Caco-2 (cell line): Measurements from ENCODE around the gene LEMD1. TPM values are rescaled to one million over a fixed set of nuclear protein-coding genes. Genes with fewer than 3 reads are reported as not detected.

ENCODE experiments used
- BruUV-seq: library from RNA; stranded (reverse); fragments of 400-500 nt; replicated peaks from 2 replicates; lab custom pipeline; 2021; lab: Mats Ljungman, UMichigan
- CTCF ChIA-PET: fragments of 300-600 bp; sonication (Branson Sonifier 250); formaldehyde crosslinking; loops from one replicate; lab custom pipeline; 2022; ENCODE audit warnings: antibody characterized with exemption; lab: Charles Lee
- POLR2A ChIA-PET: fragments of 300-600 bp; sonication (Branson Sonifier 250); formaldehyde crosslinking; loops from one replicate; lab custom pipeline; 2022; ENCODE audit warnings: antibody characterized with exemption; lab: Charles Lee
- DNase-seq, 2 experiments: peaks; one replicate each; pipeline versions ENCODE4 v3.0.0 to v3.0.0-alpha.2; 2020 to 2022
- H3K27me3 ChIP-seq: replicated peaks from 2 replicates; pipeline ENCODE4 v1.6.0; 2011; ENCODE audit warnings: low read length; ENCODE audit not compliant: control insufficient read depth, insufficient read depth
- H3K36me3 ChIP-seq: 2 replicates; pipeline ENCODE4 v1.5.1; 2011; ENCODE audit warnings: low read length; ENCODE audit not compliant: control insufficient read depth, insufficient read depth
- H3K4me1 ChIP-seq: fragments of 250-450 bp; sonication (Bioruptor Pico); 2 replicates; pipeline ENCODE4 v1.5.1; 2020; ENCODE audit warnings: mild to moderate bottlenecking
- H3K4me3 ChIP-seq: 2 replicates; pipeline ENCODE4 v1.5.1; 2011; ENCODE audit warnings: low read depth, mild to moderate bottlenecking, control low read depth, low read length
- H3K9me3 ChIP-seq: fragments of 250-450 bp; sonication (Bioruptor Pico); 2 replicates; pipeline ENCODE4 v1.5.1; 2020; ENCODE audit warnings: mild to moderate bottlenecking, moderate library complexity
- H3K27ac Mint-ChIP-seq: one replicate; pipeline ENCODE4 v1.8.0; 2022; ENCODE audit warnings: mixed read lengths; ENCODE audit not compliant: unreplicated experiment
- H3K27me3 Mint-ChIP-seq: one replicate; pipeline ENCODE4 v1.8.0; 2022; ENCODE audit warnings: mixed read lengths; ENCODE audit not compliant: insufficient read depth, unreplicated experiment
- H3K36me3 Mint-ChIP-seq: one replicate; pipeline ENCODE4 v1.8.0; 2022; ENCODE audit warnings: mild to moderate bottlenecking, mixed read lengths; ENCODE audit not compliant: insufficient read depth, unreplicated experiment
- H3K4me1 Mint-ChIP-seq: one replicate; pipeline ENCODE4 v1.8.0; 2022; ENCODE audit warnings: low read depth, mixed read lengths; ENCODE audit not compliant: unreplicated experiment
- H3K4me3 Mint-ChIP-seq: one replicate; pipeline ENCODE4 v1.8.0; 2022; ENCODE audit warnings: mild to moderate bottlenecking, moderate library complexity, mixed read lengths; ENCODE audit not compliant: unreplicated experiment
- H3K9me3 Mint-ChIP-seq: one replicate; pipeline ENCODE4 v1.8.0; 2022; ENCODE audit warnings: mixed read lengths; ENCODE audit not compliant: unreplicated experiment
- intact Hi-C: fragments of 100-400 bp; cut with micrococcal nuclease; formaldehyde crosslinking; loops from one replicate; pipeline ENCODE4 v1.10.0; 2022; ENCODE audit not compliant: unreplicated experiment
- total RNA-seq: library from RNA; stranded (reverse); gene quantifications from 2 replicates; pipeline ENCODE4 v1.2.3, GENCODE V29; 2022
- TF ChIP-seq, protein P1 (sequence below), 2 experiments: fragments of 200-600 bp in 1 of 2; IDR thresholded peaks; 1 replicate in 1 of 2; 2 replicates in 1 of 2; pipeline versions ENCODE4 v1.5.1 to v1.8.0; 2011 to 2022; ENCODE audit warnings: antibody characterized with exemption in 1 of 2, control low read depth in 1 of 2, inconsistent platforms in 1 of 2, low read depth in 1 of 2, low read length in 1 of 2, mild to moderate bottlenecking in 1 of 2, moderate library complexity in 1 of 2; ENCODE audit not compliant: insufficient read depth in 1 of 2, severe bottlenecking in 1 of 2, unreplicated experiment in 1 of 2

The LEMD1 gene
- total RNA-seq, 1 experiment from 2014 or later, result not detected

GRCh38 chr1:205379056-205379455, 42.8 kb downstream of the LEMD1 start:
- H3K9me3 ChIP-seq, result no peaks in the 10 kb centered on the region
- Mint-ChIP-seq H3K9me3 (no peaks in the 10 kb centered on the region), H3K4me3 (no peak overlapping the region), H3K27ac (no peak overlapping the region), H3K4me1 (peaks cover 4% of the 10 kb centered on the region), H3K27me3 (peaks cover 14% of the 10 kb centered on the region), H3K36me3 (no peaks in the 10 kb centered on the region)
- DNase-seq, result no peak
- no peaks in the 10 kb centered on the region for H3K36me3 ChIP-seq
- intact Hi-C loops, result no loop called here
- H3K4me1 ChIP-seq, result 0 out of 2 replicates have a peak, but pooled peaks cover 7% of the 10 kb centered on the region
- H3K27me3 ChIP-seq, result no peaks in the 10 kb centered on the region
- TF ChIP-seq, protein P1, sequence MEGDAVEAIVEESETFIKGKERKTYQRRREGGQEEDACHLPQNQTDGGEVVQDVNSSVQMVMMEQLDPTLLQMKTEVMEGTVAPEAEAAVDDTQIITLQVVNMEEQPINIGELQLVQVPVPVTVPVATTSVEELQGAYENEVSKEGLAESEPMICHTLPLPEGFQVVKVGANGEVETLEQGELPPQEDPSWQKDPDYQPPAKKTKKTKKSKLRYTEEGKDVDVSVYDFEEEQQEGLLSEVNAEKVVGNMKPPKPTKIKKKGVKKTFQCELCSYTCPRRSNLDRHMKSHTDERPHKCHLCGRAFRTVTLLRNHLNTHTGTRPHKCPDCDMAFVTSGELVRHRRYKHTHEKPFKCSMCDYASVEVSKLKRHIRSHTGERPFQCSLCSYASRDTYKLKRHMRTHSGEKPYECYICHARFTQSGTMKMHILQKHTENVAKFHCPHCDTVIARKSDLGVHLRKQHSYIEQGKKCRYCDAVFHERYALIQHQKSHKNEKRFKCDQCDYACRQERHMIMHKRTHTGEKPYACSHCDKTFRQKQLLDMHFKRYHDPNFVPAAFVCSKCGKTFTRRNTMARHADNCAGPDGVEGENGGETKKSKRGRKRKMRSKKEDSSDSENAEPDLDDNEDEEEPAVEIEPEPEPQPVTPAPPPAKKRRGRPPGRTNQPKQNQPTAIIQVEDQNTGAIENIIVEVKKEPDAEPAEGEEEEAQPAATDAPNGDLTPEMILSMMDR (IDR thresholded peaks at IDR 0.05; ENCODE audit: insufficient read depth in 1 of 2, low read depth in 1 of 2, low read length in 1 of 2, severe bottlenecking in 1 of 2, unreplicated experiment in 1 of 2), result no peak
- H3K4me3 ChIP-seq, result no peak overlapping the region
- BruUV-seq, result no TSS peak
- ChIA-PET POLR2A (no interaction called here), CTCF (no interaction called here)

DNA sequence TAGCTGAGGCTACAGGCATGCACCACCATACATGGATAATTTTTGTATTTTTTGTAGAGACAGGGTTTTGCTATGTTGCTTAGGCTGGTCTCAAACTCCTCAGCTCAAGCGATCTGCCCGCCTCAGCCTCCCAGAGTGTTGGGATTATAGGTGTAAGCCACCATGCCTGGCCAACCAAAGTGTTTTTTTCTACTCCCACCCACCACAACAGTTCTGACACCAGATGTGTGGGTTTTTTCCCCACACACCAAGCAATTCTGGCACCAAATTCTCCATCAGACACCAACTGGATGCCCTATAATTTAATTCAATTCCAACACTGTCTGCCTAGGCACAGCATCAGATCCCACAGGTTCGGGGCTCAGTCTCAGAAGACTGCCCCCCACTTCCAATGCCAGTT, 44.5 kb downstream of the LEMD1 start:
- H3K27me3 ChIP-seq, result no peaks in the 10 kb centered on the region
- intact Hi-C loops, result no loop called here
- no peaks in the 10 kb centered on the region for H3K9me3 ChIP-seq
- BruUV-seq, result no TSS peak
- Mint-ChIP-seq H3K27ac (no peak overlapping the region), H3K27me3 (peaks cover 19% of the 10 kb centered on the region), H3K36me3 (no peaks in the 10 kb centered on the region), H3K9me3 (no peaks in the 10 kb centered on the region), H3K4me3 (no peak overlapping the region), H3K4me1 (peaks cover 4% of the 10 kb centered on the region)
- no peak overlapping the region for H3K4me3 ChIP-seq
- H3K36me3 ChIP-seq, result no peaks in the 10 kb centered on the region
- ChIA-PET CTCF (no interaction called here), POLR2A (no interaction called here)
- no peak for DNase-seq
- TF ChIP-seq, protein P1 (IDR thresholded peaks at IDR 0.05; ENCODE audit: insufficient read depth in 1 of 2, low read depth in 1 of 2, low read length in 1 of 2, severe bottlenecking in 1 of 2, unreplicated experiment in 1 of 2), result no peak
- H3K4me1 ChIP-seq, result 0 out of 2 replicates have a peak, but pooled peaks cover 7% of the 10 kb centered on the region

DNA sequence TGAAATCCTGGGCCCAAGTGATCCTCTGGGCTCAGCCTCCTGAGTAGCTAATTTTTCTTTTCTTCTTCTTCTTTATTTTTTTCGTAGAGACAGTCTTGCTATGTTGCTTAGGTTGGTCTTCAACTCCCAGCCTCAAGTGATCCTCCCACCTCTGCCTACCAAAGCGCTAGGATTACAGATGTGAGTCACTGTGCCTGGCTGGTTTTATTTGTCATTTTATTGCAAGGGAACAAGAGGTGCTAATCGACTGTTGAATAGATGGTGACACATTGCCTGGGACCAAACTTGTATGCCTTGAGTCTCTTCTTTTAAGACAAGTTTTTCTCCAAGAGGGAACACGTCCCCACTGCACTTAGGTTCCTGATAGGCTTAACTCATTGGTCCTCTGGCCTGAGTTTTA, 45.1 kb downstream of the LEMD1 start:
- Histone ChIP-seq H3K27me3 (no peaks in the 10 kb centered on the region), H3K4me1 (0 out of 2 replicates have a peak, but pooled peaks cover 7% of the 10 kb centered on the region), H3K9me3 (no peaks in the 10 kb centered on the region), H3K4me3 (no peak overlapping the region), H3K36me3 (no peaks in the 10 kb centered on the region)
- no peaks in the 10 kb centered on the region for H3K9me3 Mint-ChIP-seq
- TF ChIP-seq, protein P1 (IDR thresholded peaks at IDR 0.05; ENCODE audit: insufficient read depth in 1 of 2, low read depth in 1 of 2, low read length in 1 of 2, severe bottlenecking in 1 of 2, unreplicated experiment in 1 of 2), result no peak
- CTCF ChIA-PET, result interaction anchor here (1.3 to 1.6 kb wide), 2 partner anchors 23 to 109 kb away, joined by 6 to 8 read pairs; no protein-coding TSS in a partner anchor
- no peak overlapping the region for H3K4me3 Mint-ChIP-seq
- no peak overlapping the region for H3K27ac Mint-ChIP-seq
- peaks cover 4% of the 10 kb centered on the region for H3K4me1 Mint-ChIP-seq
- intact Hi-C loops, result no loop called here
- H3K36me3 Mint-ChIP-seq, result no peaks in the 10 kb centered on the region
- POLR2A ChIA-PET, result no interaction called here
- peaks cover 22% of the 10 kb centered on the region for H3K27me3 Mint-ChIP-seq
- no peak for DNase-seq
- BruUV-seq, result no TSS peak
